Measurements from ENCODE around the gene GNGT1.
"Not testable (repeated sequence)": the region's sequence is repeated elsewhere in the genome, so short reads cannot be mapped to it uniquely, and the experiment has no call there.

Gene GNGT1

DNA sequence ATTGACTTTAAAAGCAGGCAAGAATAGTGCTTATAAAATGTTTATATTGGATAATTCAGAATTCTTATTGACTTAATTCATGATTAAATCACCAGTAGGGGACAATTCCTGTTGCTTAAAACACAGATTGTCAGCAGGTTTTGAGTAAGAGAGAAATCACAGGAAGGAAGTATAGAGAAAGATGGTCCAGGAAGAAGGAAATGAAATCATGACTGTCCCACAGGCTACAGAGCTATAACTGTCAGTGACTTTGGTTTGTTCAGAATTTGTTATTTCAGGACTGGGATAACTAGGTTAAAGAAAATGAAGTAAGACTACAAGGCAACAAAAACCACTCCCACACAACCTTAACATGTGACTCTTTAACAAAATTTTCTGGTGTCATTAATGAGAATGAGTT, 6.8 kb downstream of the GNGT1 start:
- ChIA-PET POLR2A (no interaction called here), CTCF (interaction anchor here (0.9 kb wide), 1 partner anchor 10 kb away, joined by 5 read pairs; no protein-coding TSS in a partner anchor)
- no peak for DNase-seq (ENCODE audit: low read depth, low spot score)
- TF ChIP-seq, protein P1, sequence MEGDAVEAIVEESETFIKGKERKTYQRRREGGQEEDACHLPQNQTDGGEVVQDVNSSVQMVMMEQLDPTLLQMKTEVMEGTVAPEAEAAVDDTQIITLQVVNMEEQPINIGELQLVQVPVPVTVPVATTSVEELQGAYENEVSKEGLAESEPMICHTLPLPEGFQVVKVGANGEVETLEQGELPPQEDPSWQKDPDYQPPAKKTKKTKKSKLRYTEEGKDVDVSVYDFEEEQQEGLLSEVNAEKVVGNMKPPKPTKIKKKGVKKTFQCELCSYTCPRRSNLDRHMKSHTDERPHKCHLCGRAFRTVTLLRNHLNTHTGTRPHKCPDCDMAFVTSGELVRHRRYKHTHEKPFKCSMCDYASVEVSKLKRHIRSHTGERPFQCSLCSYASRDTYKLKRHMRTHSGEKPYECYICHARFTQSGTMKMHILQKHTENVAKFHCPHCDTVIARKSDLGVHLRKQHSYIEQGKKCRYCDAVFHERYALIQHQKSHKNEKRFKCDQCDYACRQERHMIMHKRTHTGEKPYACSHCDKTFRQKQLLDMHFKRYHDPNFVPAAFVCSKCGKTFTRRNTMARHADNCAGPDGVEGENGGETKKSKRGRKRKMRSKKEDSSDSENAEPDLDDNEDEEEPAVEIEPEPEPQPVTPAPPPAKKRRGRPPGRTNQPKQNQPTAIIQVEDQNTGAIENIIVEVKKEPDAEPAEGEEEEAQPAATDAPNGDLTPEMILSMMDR (IDR thresholded peaks at IDR 0.05; ENCODE audit: insufficient read depth, low read length, missing control alignments) = no peak
- no peak overlapping the region for H3K4me3 ChIP-seq (ENCODE audit: low read depth, low read length)

DNA sequence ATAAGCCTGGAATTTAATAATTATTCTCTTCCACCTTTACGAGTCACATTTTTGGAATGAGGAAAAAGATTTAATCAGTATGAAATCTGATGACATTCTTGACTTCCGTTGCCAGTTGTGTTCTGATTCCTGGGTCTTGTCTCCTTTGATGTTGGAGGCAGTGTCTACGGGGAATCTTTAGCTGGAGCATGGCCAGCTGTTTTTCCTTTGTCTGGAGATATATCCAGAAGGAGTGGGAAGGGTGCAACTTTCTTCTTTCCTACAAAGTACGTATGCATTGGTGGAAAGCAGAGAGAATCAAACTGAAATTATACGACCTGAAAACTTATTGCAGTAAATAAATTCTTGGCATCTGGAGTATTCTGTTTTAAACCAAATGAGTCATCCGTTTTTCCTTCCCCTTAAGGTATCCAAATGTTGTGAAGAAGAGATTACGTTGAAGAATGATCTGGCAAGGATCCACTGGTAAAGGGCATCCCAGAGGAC, 8.3 kb downstream of the GNGT1 start:
- TF ChIP-seq, protein P1 (IDR thresholded peaks at IDR 0.05; ENCODE audit: insufficient read depth, low read length, missing control alignments) = no peak
- DNase-seq (ENCODE audit: low read depth, low spot score) = no peak
- CTCF ChIA-PET = interaction anchor here (1.5 kb wide), 1 partner anchor 12 kb away, joined by 12 read pairs; no protein-coding TSS in a partner anchor
- no peak overlapping the region for H3K4me3 ChIP-seq (ENCODE audit: low read depth, low read length)
- POLR2A ChIA-PET = no interaction called here

DNA sequence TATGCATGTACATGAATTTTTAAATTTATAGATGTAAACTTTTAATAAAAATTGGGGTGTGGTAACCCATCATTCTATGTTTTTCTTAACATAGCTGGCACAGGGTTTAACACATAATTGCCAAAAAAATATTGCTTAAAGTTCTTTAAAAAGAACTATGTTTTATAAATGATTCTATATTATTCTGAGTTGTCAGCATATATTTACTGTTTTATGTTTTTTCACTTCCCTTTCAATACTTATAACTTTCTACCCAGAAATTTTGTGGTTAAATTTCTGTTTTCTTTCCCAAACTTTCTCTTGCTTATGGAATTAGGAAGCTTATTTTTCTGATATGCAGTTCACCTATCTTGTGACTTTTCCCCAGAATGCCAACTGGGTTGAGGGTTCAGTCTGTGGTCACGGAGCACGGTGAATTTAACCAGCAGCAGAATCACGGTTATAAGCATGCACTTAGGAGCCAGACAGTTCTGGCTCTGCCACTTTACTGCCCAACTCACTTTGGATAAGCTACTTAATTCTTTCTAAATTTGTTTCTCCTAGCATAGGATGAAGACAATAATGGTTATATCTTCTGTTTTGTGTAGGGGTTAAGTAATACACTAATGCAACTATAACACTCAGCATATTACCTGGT, 9.0 kb downstream of the GNGT1 start:
- DNase-seq (ENCODE audit: low read depth, low spot score); H3K4me3 ChIP-seq (ENCODE audit: low read depth, low read length); POLR2A ChIA-PET: not testable (repeated sequence)
- CTCF ChIA-PET = interaction anchor here (1.5 kb wide), 1 partner anchor 12 kb away, joined by 12 read pairs; no protein-coding TSS in a partner anchor

DNA sequence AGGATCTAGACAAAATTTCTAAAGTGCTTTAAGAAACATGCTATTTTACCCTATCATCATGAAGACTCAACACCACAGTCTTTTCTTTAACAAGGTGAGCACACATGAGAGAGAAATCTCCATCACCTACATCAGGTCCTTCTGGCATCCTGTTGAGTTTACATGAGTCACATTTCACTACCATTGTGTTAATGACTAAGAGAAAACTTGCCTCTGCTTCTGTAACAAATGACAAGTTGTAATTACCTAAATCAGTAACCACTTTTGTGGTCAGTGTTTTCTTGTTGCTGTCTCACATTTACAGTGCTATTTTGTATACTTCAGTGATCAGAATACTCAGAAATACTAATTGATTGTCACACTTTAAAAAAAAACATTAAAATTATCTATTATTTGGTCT, 9.5 kb downstream of the GNGT1 start:
- CTCF ChIA-PET = interaction anchor here (1.5 kb wide), 1 partner anchor 13 kb away, joined by 12 read pairs; no protein-coding TSS in a partner anchor
- DNase-seq (ENCODE audit: low read depth, low spot score); POLR2A ChIA-PET; H3K4me3 ChIP-seq (ENCODE audit: low read depth, low read length): not testable (repeated sequence)

DNA sequence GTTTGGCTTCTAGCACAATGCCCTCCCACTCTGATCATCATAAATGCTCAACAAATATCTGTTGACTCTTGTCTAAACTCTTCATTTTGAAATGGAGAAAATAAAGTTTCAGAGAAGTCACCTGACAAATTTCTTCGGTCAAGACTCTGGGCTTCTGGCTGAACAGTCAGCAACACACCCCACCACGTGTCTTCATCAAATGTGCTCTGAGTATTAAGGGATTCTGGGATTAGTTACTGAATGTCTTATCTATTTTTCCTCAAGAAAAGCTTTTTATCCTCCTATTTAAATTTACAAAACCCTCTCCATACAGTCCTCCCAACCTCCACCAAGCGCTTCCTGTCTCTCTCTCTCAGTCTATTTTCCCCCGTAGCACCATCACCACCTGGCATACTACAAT, 9.9 kb downstream of the GNGT1 start:
- CTCF ChIA-PET; DNase-seq (ENCODE audit: low read depth, low spot score); POLR2A ChIA-PET; H3K4me3 ChIP-seq (ENCODE audit: low read depth, low read length): not testable (repeated sequence)

DNA sequence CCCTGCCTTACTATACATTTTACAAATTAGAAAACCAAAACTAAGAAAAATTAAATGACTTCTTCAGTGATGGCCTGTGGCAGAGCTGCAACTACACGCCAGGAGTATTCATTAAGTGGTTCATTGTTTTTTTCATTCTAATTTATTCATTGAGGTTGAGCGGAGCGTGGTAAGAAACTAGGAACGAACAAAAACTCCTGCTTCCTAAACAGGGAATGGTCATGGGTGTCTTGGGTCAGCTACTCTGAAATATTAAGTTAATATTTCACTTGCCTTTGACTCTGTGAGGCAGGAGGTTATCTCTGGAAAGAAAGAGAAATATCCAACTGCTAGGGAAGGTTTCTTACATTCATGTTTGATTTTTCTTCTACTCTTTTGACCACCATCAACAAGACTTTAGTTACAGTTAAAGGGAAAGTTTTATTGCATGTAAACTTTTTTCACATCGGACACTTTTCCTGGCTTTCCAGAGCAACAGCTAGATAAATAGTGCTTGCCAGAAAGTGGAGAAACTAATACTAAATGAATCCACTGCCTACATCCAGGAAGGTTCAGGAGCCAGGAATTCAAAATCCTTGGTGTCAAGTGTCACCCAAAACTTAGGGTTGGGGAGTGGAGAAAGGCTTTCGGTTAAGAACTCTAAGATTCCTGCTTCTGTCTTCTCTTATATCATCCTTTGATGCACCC, 14.3 kb downstream of the GNGT1 start:
- no peak for DNase-seq (ENCODE audit: low read depth, low spot score)
- ChIA-PET POLR2A (interaction anchor here (0.7 kb wide), 1 partner anchor 262 kb away, joined by 4 read pairs; no protein-coding TSS in a partner anchor), CTCF (interaction anchor here (0.9 to 3.1 kb wide), 5 partner anchors 11 to 170 kb away, joined by 3 to 26 read pairs (median 6); no protein-coding TSS in a partner anchor)
- H3K4me3 ChIP-seq (ENCODE audit: low read depth, low read length) = peak overlapping the region; percentile 74
- TF ChIP-seq, protein P1 (IDR thresholded peaks at IDR 0.05; ENCODE audit: insufficient read depth, low read length, missing control alignments) = no peak

DNA sequence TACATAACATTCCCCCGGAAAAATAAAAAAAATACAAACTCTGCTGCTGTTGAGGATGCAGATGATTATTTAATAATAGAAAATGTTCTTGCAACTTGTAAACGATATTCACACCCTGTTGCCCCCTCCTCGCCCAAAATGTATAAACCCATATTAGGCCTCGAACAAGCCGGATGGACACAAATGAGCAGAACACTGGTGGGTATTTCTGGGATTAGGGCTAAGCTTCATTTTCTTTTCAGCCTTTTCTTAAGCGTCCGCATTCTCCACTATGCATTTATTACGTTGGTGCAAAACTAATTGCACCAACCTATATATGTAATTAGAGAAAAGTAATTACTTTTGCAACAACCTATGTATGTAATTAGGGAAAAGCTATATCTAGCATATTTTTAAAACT, 14.8 kb downstream of the GNGT1 start:
- peak overlapping the region; percentile 74 for H3K4me3 ChIP-seq (ENCODE audit: low read depth, low read length)
- CTCF ChIA-PET = interaction anchor here (0.9 to 3.1 kb wide), 9 partner anchors 10 to 366 kb away, joined by 3 to 26 read pairs (median 5); no protein-coding TSS in a partner anchor

More for the DNA sequence above, 14.8 kb downstream of the GNGT1 start:
- POLR2A ChIA-PET = interaction anchor here (0.7 to 1.1 kb wide), 2 partner anchors 24 to 261 kb away, joined by 3 to 4 read pairs; no protein-coding TSS in a partner anchor
- DNase-seq (ENCODE audit: low read depth, low spot score) = no peak
- TF ChIP-seq, protein P1 (IDR thresholded peaks at IDR 0.05; ENCODE audit: insufficient read depth, low read length, missing control alignments) = no peak

Measured in AG04449 (cell line).